ENCODE measurements around the gene ARSG. TPM values are rescaled to one million over a fixed set of nuclear protein-coding genes. Genes with fewer than 3 reads are reported as not detected.
A peak's percentile ranks its signal among the peaks of the same experiment; 100 is the strongest.

The ARSG gene
- total and polyA plus RNA-seq, 2 of the 4 experiments (the other 2 are of a cell fraction) = 2.9 to 3.0 TPM

DNA sequence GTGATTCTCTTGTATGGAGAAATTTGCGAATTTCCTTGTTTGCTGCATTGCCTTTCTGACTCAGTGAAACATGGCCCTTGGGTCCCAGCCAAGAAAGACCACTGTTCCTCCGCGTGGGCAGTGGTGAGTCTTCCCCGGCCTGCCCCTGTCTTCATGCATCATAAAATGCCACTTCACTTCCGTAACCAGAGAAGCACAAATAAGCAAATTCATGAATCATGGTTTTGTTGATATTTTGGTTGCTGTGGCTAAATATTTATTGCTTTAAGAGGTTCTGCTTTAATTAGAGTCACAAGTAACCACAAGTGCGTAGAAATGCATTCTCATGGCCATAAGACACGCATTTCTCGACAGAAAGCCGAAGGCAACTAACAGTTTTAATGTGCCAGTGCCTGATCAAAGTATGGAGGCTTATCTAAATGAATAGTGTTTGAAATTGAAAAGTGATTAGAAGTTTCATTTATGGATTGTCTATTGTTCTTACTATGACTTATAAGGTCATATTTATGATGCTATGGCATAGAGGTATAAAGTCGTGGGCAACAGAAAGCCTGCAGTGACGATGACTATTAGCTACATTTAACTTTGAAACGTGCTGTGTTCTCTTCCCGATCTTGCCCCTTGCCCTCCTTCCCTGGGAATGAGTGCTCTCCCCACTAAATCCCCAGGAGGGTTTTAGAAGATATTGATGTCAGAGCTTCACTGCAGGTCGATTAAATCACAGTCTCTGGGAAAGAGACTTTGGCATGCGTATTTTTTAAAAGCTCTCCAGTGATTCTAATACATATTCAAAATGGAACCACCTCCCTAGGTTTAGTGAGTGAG, 90.0 kb downstream of the ARSG start:
- peak overlapping the region; percentile 93 for H4K5ac ChIP-seq (ENCODE audit: low read depth, low read length)
- WGBS, 2 experiments (ENCODE audit: extremely low coverage in 2 of 2, insufficient read length in 1 of 2) = 50% methylated on average over 2 of the region's 15 CpGs; no CpG with 5 or more reads in 1 of the 2 experiments
- H3K14ac ChIP-seq (replicated peaks; ENCODE audit: low read depth, low read length) = peak overlapping the region; percentile 79
- H4K8ac ChIP-seq (ENCODE audit: low read depth in 2 of 2, low read length in 2 of 2) = peak overlapping the region; percentile 83 to 87
- H2BK5ac ChIP-seq (ENCODE audit: low read depth, low read length, poor library complexity, severe bottlenecking) = peak overlapping the region; percentile 95
- TSS peak; percentile 80 for BruUV-seq (replicated peaks)
- H3K23ac ChIP-seq (ENCODE audit: low read depth, low read length) = peak overlapping the region; percentile 85; the same call in 1 of the 2 replicates
- H2BK15ac ChIP-seq (ENCODE audit: low read depth, low read length) = peak overlapping the region; percentile 95
- H3K4me1 ChIP-seq (ENCODE audit: control insufficient read depth, insufficient read depth, low read length) = peaks cover 34% of the 10 kb centered on the region
- ATAC-seq (ENCODE audit: low read depth) (peak; percentile 11), DNase-seq (peak; percentile 97)
- H2AK5ac ChIP-seq (ENCODE audit: low read depth, low read length) = peak overlapping the region; percentile 95; the same call in 1 of the 2 replicates
- H3K18ac ChIP-seq (ENCODE audit: low read depth, low read length) = peak overlapping the region; percentile 91
- peak overlapping the region; percentile 7; the same call in 1 of the 2 replicates for H3K9ac ChIP-seq (ENCODE audit: low read depth, low read length)
- peak overlapping the region; percentile 95 for H3K4ac ChIP-seq (ENCODE audit: low read depth, low read length)
- intact Hi-C loops (cut with micrococcal nuclease) (loop anchor here (2.0 to 5.0 kb wide), 3 partner anchors 26 to 89 kb away; partner anchors contain the start of genes ARSG, SLC16A6 and WIPI1), in situ Hi-C loops (cut with MboI; ENCODE audit: low sequenced_read_pairs) (no loop called here), dilution Hi-C loops (cut with HindIII; ENCODE audit: low sequenced_read_pairs, unreplicated experiment) (no loop called here)
- H4K20me1 ChIP-seq (ENCODE audit: insufficient read depth, low read length) = no peaks in the 10 kb centered on the region
- no peak overlapping the region for H2AK9ac ChIP-seq (replicated peaks; ENCODE audit: low read depth, low read length, poor library complexity)
- H3K4me2 ChIP-seq (ENCODE audit: low read depth, low read length) = peak overlapping the region; percentile 8; the same call in 1 of the 2 replicates
- no peaks in the 10 kb centered on the region for H3K27me3 ChIP-seq (ENCODE audit: control insufficient read depth, insufficient read depth, low read length)
- POLR2A ChIA-PET (ENCODE audit: unreplicated experiment) = no interaction called here
- H2BK120ac ChIP-seq (ENCODE audit: low read depth, low read length) = peak overlapping the region; percentile 95
- H3K56ac ChIP-seq (ENCODE audit: extremely low read depth, insufficient read depth, low read length) = peak overlapping the region; percentile 85
- H3K36me3 ChIP-seq (ENCODE audit: control insufficient read depth, insufficient read depth, low read length) = no peaks in the 10 kb centered on the region
- H3K9me1 ChIP-seq (ENCODE audit: insufficient read depth, low read length) = peaks cover 45% of the 10 kb centered on the region
- peak overlapping the region; percentile 73 for H3K27ac ChIP-seq (ENCODE audit: insufficient read depth, low read length)
- H2AFZ ChIP-seq (replicated peaks; ENCODE audit: low read length, poor library complexity) = peak overlapping the region; percentile 70
- H4K91ac ChIP-seq (ENCODE audit: insufficient read depth, low read depth, low read length) = peak overlapping the region; percentile 87
- H3K79me1 ChIP-seq (ENCODE audit: low read depth in 1 of 2, low read length in 2 of 2) = peaks cover 0 to 4% of the 10 kb centered on the region in 2 experiments; a peak in 1 of 4 replicates
- CTCF ChIA-PET = interaction anchor here (4.3 kb wide), 1 partner anchor 18 kb away, joined by 24 read pairs; no protein-coding TSS in a partner anchor
- H3K9me3 ChIP-seq (ENCODE audit: control insufficient read depth, insufficient read depth, low read length) = no peaks in the 10 kb centered on the region
- no peak overlapping the region for H3K4me3 ChIP-seq (ENCODE audit: insufficient read depth, low read depth, low read length)
- peak overlapping the region; percentile 96 for H2BK20ac ChIP-seq (ENCODE audit: low read depth, low read length)
- TF ChIP-seq USF2 (IDR thresholded peaks at IDR 0.05; ENCODE audit: low read depth, low read length) (peak; percentile 43), CHD1 (IDR thresholded peaks at IDR 0.05; ENCODE audit: low read depth, low read length) (no peak; the same call in 1 of the 2 replicates), MAFK (IDR thresholded peaks at IDR 0.05; ENCODE audit: low read depth, low read length) (peak; percentile 73), CEBPB (IDR thresholded peaks at IDR 0.05; ENCODE audit: low read depth, low read length) (peak; percentile 91), NFE2L2 (IDR thresholded peaks at IDR 0.05; ENCODE audit: low read depth, low read length) (peak; percentile 89), RCOR1 (IDR thresholded peaks at IDR 0.05; ENCODE audit: insufficient replicate concordance, low read length) (no peak), MXI1 (IDR thresholded peaks at IDR 0.05; ENCODE audit: borderline replicate concordance, low read depth, low read length) (no peak), POLR2A (IDR thresholded peaks at IDR 0.05; ENCODE audit: low read depth, low read length) (peak; percentile 52; the same call in 1 of the 2 replicates), MAZ (IDR thresholded peaks at IDR 0.05; ENCODE audit: borderline replicate concordance, low read depth, low read length) (no peak), RFX5 (IDR thresholded peaks at IDR 0.05; ENCODE audit: low read depth, low read length) (no peak), RAD21 (IDR thresholded peaks at IDR 0.05; ENCODE audit: low read length) (peak; percentile 6; the same call in 1 of the 2 replicates)
- TF ChIP-seq, protein P1, sequence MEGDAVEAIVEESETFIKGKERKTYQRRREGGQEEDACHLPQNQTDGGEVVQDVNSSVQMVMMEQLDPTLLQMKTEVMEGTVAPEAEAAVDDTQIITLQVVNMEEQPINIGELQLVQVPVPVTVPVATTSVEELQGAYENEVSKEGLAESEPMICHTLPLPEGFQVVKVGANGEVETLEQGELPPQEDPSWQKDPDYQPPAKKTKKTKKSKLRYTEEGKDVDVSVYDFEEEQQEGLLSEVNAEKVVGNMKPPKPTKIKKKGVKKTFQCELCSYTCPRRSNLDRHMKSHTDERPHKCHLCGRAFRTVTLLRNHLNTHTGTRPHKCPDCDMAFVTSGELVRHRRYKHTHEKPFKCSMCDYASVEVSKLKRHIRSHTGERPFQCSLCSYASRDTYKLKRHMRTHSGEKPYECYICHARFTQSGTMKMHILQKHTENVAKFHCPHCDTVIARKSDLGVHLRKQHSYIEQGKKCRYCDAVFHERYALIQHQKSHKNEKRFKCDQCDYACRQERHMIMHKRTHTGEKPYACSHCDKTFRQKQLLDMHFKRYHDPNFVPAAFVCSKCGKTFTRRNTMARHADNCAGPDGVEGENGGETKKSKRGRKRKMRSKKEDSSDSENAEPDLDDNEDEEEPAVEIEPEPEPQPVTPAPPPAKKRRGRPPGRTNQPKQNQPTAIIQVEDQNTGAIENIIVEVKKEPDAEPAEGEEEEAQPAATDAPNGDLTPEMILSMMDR (conservative IDR thresholded peaks at IDR 0.05; ENCODE audit: low read depth, low read length) = no peak
- TF ChIP-seq, protein P2, sequence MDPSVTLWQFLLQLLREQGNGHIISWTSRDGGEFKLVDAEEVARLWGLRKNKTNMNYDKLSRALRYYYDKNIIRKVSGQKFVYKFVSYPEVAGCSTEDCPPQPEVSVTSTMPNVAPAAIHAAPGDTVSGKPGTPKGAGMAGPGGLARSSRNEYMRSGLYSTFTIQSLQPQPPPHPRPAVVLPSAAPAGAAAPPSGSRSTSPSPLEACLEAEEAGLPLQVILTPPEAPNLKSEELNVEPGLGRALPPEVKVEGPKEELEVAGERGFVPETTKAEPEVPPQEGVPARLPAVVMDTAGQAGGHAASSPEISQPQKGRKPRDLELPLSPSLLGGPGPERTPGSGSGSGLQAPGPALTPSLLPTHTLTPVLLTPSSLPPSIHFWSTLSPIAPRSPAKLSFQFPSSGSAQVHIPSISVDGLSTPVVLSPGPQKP (IDR thresholded peaks at IDR 0.05; ENCODE audit: borderline replicate concordance, low read depth, low read length) = no peak

Measured in IMR-90 (cell line).